ENCODE results near the gene TMTC4. TPM values are rescaled to one million over a fixed set of nuclear protein-coding genes. Genes with fewer than 3 reads are reported as not detected.
A peak's percentile ranks its signal among the peaks of the same experiment; 100 is the strongest.

The TMTC4 gene
- total RNA-seq, 5 donors from 2014 or later (not counting 1 experiment from before 2014, with no cell fraction given), result 7.0 to 52.2 (median 27.7) TPM

- Histone ChIP-seq H3K9me3 (no peaks in the 10 kb centered on the region), H3K27ac (ENCODE audit: low read length) (no peak overlapping the region), H3K4me1 (ENCODE audit: control insufficient read depth in 1 of 2, extremely low read depth in 1 of 2, insufficient read depth in 2 of 2, low read length in 2 of 2) (no peaks in the 10 kb centered on the region), H3K4me3 (ENCODE audit: control insufficient read depth in 1 of 2, extremely low read depth in 1 of 2, low read length in 1 of 2) (no peak overlapping the region), H3K36me3 (ENCODE audit: control insufficient read depth in 2 of 2, extremely low read depth in 1 of 2, insufficient read depth in 1 of 2, low read length in 1 of 2) (no peaks in the 10 kb centered on the region), H3K27me3 (replicated peaks in 1 of 2; ENCODE audit: control insufficient read depth in 2 of 2, extremely low read depth in 1 of 2, insufficient read depth in 2 of 2, low read length in 1 of 2) (peaks cover 0 to 3% of the 10 kb centered on the region in 2 experiments)
- Mint-ChIP-seq H3K4me3 (no peak overlapping the region), H3K4me1 (no peaks in the 10 kb centered on the region), H3K27me3 (peaks cover 0 to 3% of the 10 kb centered on the region in 2 donors), H3K36me3 (no peaks in the 10 kb centered on the region), H3K27ac (no peak overlapping the region), H3K9me3 (no peaks in the 10 kb centered on the region)
- ChIA-PET POLR2A (no interaction called here), CTCF (no interaction called here)
- ATAC-seq (replicated peaks in 1 of 4) (no peak), DNase-seq (no peak)
- 87% methylated on average over 3 of the region's 4 CpGs for WGBS (ENCODE audit: insufficient coverage)
Measured at GRCh38 chr13:100594731-100595130, 79.9 kb downstream of the TMTC4 start.

GRCh38 chr13:100594255-100594654, 80.3 kb downstream of the TMTC4 start:
- no peaks in the 10 kb centered on the region for H3K36me3 Mint-ChIP-seq
- POLR2A ChIA-PET, result no interaction called here
- H3K4me3 ChIP-seq (ENCODE audit: control insufficient read depth in 1 of 2, extremely low read depth in 1 of 2, low read length in 1 of 2), result no peak overlapping the region
- H3K4me3 Mint-ChIP-seq, result no peak overlapping the region
- peaks cover 3 to 5% (median 3%) of the 10 kb centered on the region in 3 donors for H3K4me1 Mint-ChIP-seq
- peaks cover 0 to 3% of the 10 kb centered on the region in 2 donors for H3K27me3 Mint-ChIP-seq
- H3K27ac ChIP-seq (ENCODE audit: low read length), result no peak overlapping the region
- no peak for ATAC-seq (replicated peaks in 1 of 4)
- WGBS (ENCODE audit: insufficient coverage), result 86% methylated on average over 4 of the region's 9 CpGs
- H3K27ac Mint-ChIP-seq, result no peak overlapping the region
- H3K36me3 ChIP-seq (ENCODE audit: control insufficient read depth in 2 of 2, extremely low read depth in 1 of 2, insufficient read depth in 1 of 2, low read length in 1 of 2), result no peaks in the 10 kb centered on the region
- DNase-seq, result no peak
- no peaks in the 10 kb centered on the region for H3K9me3 ChIP-seq
- peaks cover 0 to under 1% of the 10 kb centered on the region in 2 experiments for H3K4me1 ChIP-seq (ENCODE audit: control insufficient read depth in 1 of 2, extremely low read depth in 1 of 2, insufficient read depth in 2 of 2, low read length in 2 of 2)
- peaks cover 0 to 3% of the 10 kb centered on the region in 2 experiments for H3K27me3 ChIP-seq (replicated peaks in 1 of 2; ENCODE audit: control insufficient read depth in 2 of 2, extremely low read depth in 1 of 2, insufficient read depth in 2 of 2, low read length in 1 of 2)
- no peaks in the 10 kb centered on the region for H3K9me3 Mint-ChIP-seq
- CTCF ChIA-PET, result no interaction called here

DNA sequence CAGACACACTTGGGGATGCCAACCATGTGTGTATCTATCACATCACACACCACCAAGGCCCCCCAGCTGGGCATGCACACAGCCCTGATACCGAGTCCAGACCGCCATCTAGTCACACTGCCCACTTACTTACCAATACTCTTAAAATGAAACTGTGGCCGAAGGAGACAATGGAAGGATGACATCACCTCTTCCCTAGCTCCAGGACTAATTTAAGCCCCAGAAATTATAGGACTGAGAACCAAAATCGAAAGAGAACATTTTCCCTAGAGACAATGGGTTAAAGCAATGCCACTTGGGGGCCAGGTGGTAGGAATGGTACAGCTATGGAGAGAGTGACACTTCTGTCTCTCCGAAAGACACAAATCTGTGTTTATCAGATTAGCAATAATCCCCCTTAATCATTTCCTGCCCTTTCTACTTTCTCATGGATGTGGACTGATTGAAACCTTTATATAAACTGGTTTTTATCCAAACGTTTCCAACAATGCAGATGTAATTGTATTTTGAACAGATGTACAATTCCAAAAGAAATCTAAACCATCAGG, 85.3 kb downstream of the TMTC4 start:
- Histone ChIP-seq H3K4me1 (ENCODE audit: control insufficient read depth in 1 of 2, extremely low read depth in 1 of 2, insufficient read depth in 2 of 2, low read length in 2 of 2) (peaks cover 11 to 26% of the 10 kb centered on the region in 2 experiments), H3K27me3 (replicated peaks in 1 of 2; ENCODE audit: control insufficient read depth in 2 of 2, extremely low read depth in 1 of 2, insufficient read depth in 2 of 2, low read length in 1 of 2) (no peaks in the 10 kb centered on the region), H3K27ac (ENCODE audit: low read length) (peak overlapping the region; percentile 65), H3K4me3 (ENCODE audit: control insufficient read depth in 1 of 2, extremely low read depth in 1 of 2, low read length in 1 of 2) (peak overlapping the region; percentile 25 to 46), H3K36me3 (ENCODE audit: control insufficient read depth in 2 of 2, extremely low read depth in 1 of 2, insufficient read depth in 1 of 2, low read length in 1 of 2) (no peaks in the 10 kb centered on the region), H3K9me3 (no peaks in the 10 kb centered on the region)
- H3K9me3 Mint-ChIP-seq, result no peaks in the 10 kb centered on the region
- H3K27me3 Mint-ChIP-seq, result no peaks in the 10 kb centered on the region
- ChIA-PET CTCF (interaction anchor here (0.5 to 3.5 kb wide), 6 partner anchors 16 to 1670 kb away, joined by 3 to 32 read pairs (median 4); no protein-coding TSS in a partner anchor), POLR2A (interaction anchor here in 1 of 2 donors (0.6 kb wide), 1 partner anchor 30 kb away, joined by 3 read pairs; no protein-coding TSS in a partner anchor)
- WGBS (ENCODE audit: insufficient coverage), result 67% methylated on average over 1 of the region's 6 CpGs
- ATAC-seq (replicated peaks in 1 of 4), result no peak
- H3K4me1 Mint-ChIP-seq, result peaks cover 39 to 45% (median 41%) of the 10 kb centered on the region in 3 donors
- H3K36me3 Mint-ChIP-seq, result no peaks in the 10 kb centered on the region
- H3K27ac Mint-ChIP-seq, result peak overlapping the region; percentile 93
- DNase-seq, result no peak
- H3K4me3 Mint-ChIP-seq, result peak overlapping the region; percentile 76 to 83 (median 81)

DNA sequence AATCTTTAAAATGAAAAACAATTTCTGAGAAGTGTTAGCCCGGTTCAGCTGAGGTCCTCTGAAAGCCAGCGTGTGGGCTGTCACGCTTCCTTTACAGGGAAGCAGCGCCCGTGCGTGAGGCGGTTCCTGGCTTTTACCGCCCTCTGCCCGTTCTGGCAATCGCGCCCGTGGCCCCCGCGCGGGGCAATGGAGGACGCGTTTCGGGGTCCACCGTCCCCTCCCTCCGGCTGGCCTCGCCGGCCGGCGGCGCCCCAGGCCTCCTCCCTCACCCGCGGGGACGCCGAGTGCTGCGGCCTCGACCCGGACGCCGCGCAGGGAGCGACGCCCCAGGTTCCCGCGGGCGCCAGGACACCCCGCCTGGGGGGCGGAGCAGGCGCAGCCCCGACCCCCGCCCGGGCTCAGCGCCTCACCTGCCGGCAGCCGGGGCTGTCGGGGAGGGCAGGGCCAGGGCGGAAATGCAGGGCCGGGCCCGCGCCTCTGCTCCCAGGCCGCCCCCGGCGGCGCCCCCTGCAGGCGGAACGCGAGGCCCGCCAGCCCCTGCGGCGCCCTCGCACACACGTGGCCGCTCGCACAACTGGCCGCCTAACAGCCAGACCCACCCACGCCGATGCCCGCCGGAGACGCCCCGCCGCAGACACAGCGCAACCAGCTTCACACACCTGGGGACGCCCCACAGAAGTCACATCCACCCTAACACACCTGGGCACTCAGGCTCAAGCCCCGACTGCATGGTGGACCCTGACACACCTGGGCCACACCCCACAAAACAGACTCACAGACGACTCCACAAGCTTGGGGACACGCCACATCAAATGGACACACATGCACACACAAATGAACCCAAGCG, 86.0 kb downstream of the TMTC4 start, which contains the start of gene GGACT:
TSS of gene GGACT (minus strand) at position 459 of the 847 bp plus-strand sequence. CDS start 56,198 bp downstream, outside the sequence.
- H3K4me3 Mint-ChIP-seq, result peak within 1 kb of the TSS; percentile 76 to 83 (median 81)
- no peaks in the 10 kb centered on the region for H3K27me3 ChIP-seq (replicated peaks in 1 of 2; ENCODE audit: control insufficient read depth in 2 of 2, extremely low read depth in 1 of 2, insufficient read depth in 2 of 2, low read length in 1 of 2)
- no peaks in the 10 kb centered on the region for H3K36me3 ChIP-seq (ENCODE audit: control insufficient read depth in 2 of 2, extremely low read depth in 1 of 2, insufficient read depth in 1 of 2, low read length in 1 of 2)
- WGBS (ENCODE audit: insufficient coverage), result 7% methylated on average over 82 of the region's 82 CpGs
- H3K4me1 Mint-ChIP-seq, result peaks cover 46 to 52% (median 48%) of the 10 kb centered on the region in 3 donors
- no peaks in the 10 kb centered on the region for H3K36me3 Mint-ChIP-seq
- ATAC-seq (replicated peaks in 1 of 4), result peak; percentile 88 to 92 (median 90)
- H3K27ac ChIP-seq (ENCODE audit: low read length), result peak within 1 kb of the TSS; percentile 78
- H3K4me1 ChIP-seq (ENCODE audit: control insufficient read depth in 1 of 2, extremely low read depth in 1 of 2, insufficient read depth in 2 of 2, low read length in 2 of 2), result peaks cover 13 to 31% of the 10 kb centered on the region in 2 experiments
- H3K9me3 ChIP-seq, result no peaks in the 10 kb centered on the region
- no peaks in the 10 kb centered on the region for H3K27me3 Mint-ChIP-seq
- H3K4me3 ChIP-seq (ENCODE audit: control insufficient read depth in 1 of 2, extremely low read depth in 1 of 2, low read length in 1 of 2), result peak within 1 kb of the TSS; percentile 63 to 73
- DNase-seq, result peak; percentile 60 to 90 (median 79)
- CTCF ChIA-PET, result interaction anchor here (0.6 to 3.5 kb wide), 7 partner anchors 9 to 1669 kb away, joined by 3 to 32 read pairs (median 4); no protein-coding TSS in a partner anchor
- POLR2A ChIA-PET, result interaction anchor here in 1 of 2 donors (0.6 kb wide), 1 partner anchor 31 kb away, joined by 3 read pairs; no protein-coding TSS in a partner anchor
- no peaks in the 10 kb centered on the region for H3K9me3 Mint-ChIP-seq
- H3K27ac Mint-ChIP-seq, result peak within 1 kb of the TSS; percentile 94

DNA sequence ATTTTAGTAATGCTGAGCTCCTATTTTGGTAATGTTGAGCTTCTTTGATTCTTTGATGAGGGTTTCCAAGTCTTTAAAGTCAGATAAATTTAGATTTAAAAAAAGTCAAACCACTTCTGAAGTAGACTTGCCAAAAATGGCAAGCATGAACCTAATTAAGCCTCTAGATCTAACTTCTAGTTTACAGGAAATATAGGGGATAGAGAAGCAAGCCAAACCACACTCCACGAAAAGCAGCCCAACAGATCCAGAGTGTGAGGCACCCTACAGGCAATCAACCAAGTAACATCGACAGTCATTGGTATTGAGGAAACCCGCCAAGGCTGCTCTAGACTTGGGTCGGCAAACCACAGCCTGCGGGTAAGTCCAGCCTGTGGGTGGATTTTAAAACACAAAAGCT, 89.7 kb downstream of the TMTC4 start:
- DNase-seq (peak in 15 of 35 experiments; percentile 3 to 41 (median 11)), ATAC-seq (replicated peaks in 1 of 4) (peak; percentile 4 to 28 (median 5))
- no CpG with 5 or more reads among the region's 5 CpGs for WGBS (ENCODE audit: insufficient coverage)
- H3K9me3 ChIP-seq, result no peaks in the 10 kb centered on the region
- Mint-ChIP-seq H3K27ac (peak overlapping the region; percentile 76 to 87), H3K9me3 (no peaks in the 10 kb centered on the region), H3K27me3 (no peaks in the 10 kb centered on the region), H3K36me3 (peaks cover 16% of the 10 kb centered on the region), H3K4me3 (peak overlapping the region in 2 of 3 donors; percentile 2 to 39), H3K4me1 (peaks cover 61 to 76% (median 73%) of the 10 kb centered on the region in 3 donors)
- no peaks in the 10 kb centered on the region for H3K27me3 ChIP-seq (replicated peaks in 1 of 2; ENCODE audit: control insufficient read depth in 2 of 2, extremely low read depth in 1 of 2, insufficient read depth in 2 of 2, low read length in 1 of 2)
- H3K4me3 ChIP-seq (ENCODE audit: control insufficient read depth in 1 of 2, extremely low read depth in 1 of 2, low read length in 1 of 2), result no peak overlapping the region
- peak overlapping the region; percentile 2 for H3K27ac ChIP-seq (ENCODE audit: low read length)
- ChIA-PET POLR2A (interaction anchor here in 1 of 2 donors (0.6 to 0.7 kb wide), 3 partner anchors 25 to 1795 kb away, joined by 3 read pairs; no protein-coding TSS in a partner anchor), CTCF (interaction anchor here (0.7 to 2.8 kb wide), 5 partner anchors 10 to 928 kb away, joined by 3 to 24 read pairs (median 7); no protein-coding TSS in a partner anchor)
- peaks cover 20 to 31% of the 10 kb centered on the region in 2 experiments for H3K4me1 ChIP-seq (ENCODE audit: control insufficient read depth in 1 of 2, extremely low read depth in 1 of 2, insufficient read depth in 2 of 2, low read length in 2 of 2)
- peaks cover 0 to 4% of the 10 kb centered on the region in 2 donors for H3K36me3 ChIP-seq (ENCODE audit: control insufficient read depth in 2 of 2, extremely low read depth in 1 of 2, insufficient read depth in 1 of 2, low read length in 1 of 2)

- Mint-ChIP-seq H3K9me3 (no peaks in the 10 kb centered on the region), H3K4me3 (peak overlapping the region in 1 of 3 donors; percentile 35), H3K27ac (no peak overlapping the region), H3K27me3 (no peaks in the 10 kb centered on the region), H3K36me3 (peaks cover 35% of the 10 kb centered on the region), H3K4me1 (peaks cover 37 to 50% (median 48%) of the 10 kb centered on the region in 3 donors)
- Histone ChIP-seq H3K9me3 (no peaks in the 10 kb centered on the region), H3K4me3 (ENCODE audit: control insufficient read depth in 1 of 2, extremely low read depth in 1 of 2, low read length in 1 of 2) (no peak overlapping the region), H3K27me3 (replicated peaks in 1 of 2; ENCODE audit: control insufficient read depth in 2 of 2, extremely low read depth in 1 of 2, insufficient read depth in 2 of 2, low read length in 1 of 2) (no peaks in the 10 kb centered on the region), H3K4me1 (ENCODE audit: control insufficient read depth in 1 of 2, extremely low read depth in 1 of 2, insufficient read depth in 2 of 2, low read length in 2 of 2) (peaks cover 15 to 18% of the 10 kb centered on the region in 2 experiments), H3K27ac (ENCODE audit: low read length) (no peak overlapping the region), H3K36me3 (ENCODE audit: control insufficient read depth in 2 of 2, extremely low read depth in 1 of 2, insufficient read depth in 1 of 2, low read length in 1 of 2) (peaks cover 0 to 10% of the 10 kb centered on the region in 2 donors)
- DNase-seq (no peak), ATAC-seq (replicated peaks in 1 of 4) (peak; percentile 57 to 70 (median 60))
- POLR2A ChIA-PET, result no interaction called here
- CTCF ChIA-PET, result no interaction called here
- no CpG with 5 or more reads among the region's 2 CpGs for WGBS (ENCODE audit: insufficient coverage)
Measured at GRCh38 chr13:100581504-100581903, 93.1 kb downstream of the TMTC4 start.

Measured in T-cell (primary cell).